Measurements from ENCODE around the gene METRNL.
"Not testable (repeated sequence)": the region's sequence is repeated elsewhere in the genome, so short reads cannot be mapped to it uniquely, and the experiment has no call there.

Gene METRNL

GRCh38 chr17:83125515-83126274 lies 46.3 kb downstream of the METRNL start:
- no peak for DNase-seq

- DNase-seq: no peak
Measured at GRCh38 chr17:83126275-83126811, 46.9 kb downstream of the METRNL start.

- DNase-seq: no peak
Measured at GRCh38 chr17:83127431-83128160, 48.2 kb downstream of the METRNL start.

- DNase-seq: no peak
Measured at GRCh38 chr17:83128306-83129240, 49.2 kb downstream of the METRNL start.

- DNase-seq: no peak
Measured at GRCh38 chr17:83129676-83130075, 50.3 kb downstream of the METRNL start.

GRCh38 chr17:83131401-83132011 lies 52.1 kb downstream of the METRNL start:
- DNase-seq: no peak

- DNase-seq: no peak
Measured at GRCh38 chr17:83132251-83133081, 53.1 kb downstream of the METRNL start.

GRCh38 chr17:83133302-83134121 lies 54.1 kb downstream of the METRNL start:
- no peak for DNase-seq

- DNase-seq: not testable (repeated sequence)
Measured at GRCh38 chr17:83134456-83134855, 55.0 kb downstream of the METRNL start.

GRCh38 chr17:83135692-83136091 lies 56.3 kb downstream of the METRNL start:
- DNase-seq: no peak

GRCh38 chr17:83136156-83136555 lies 56.7 kb downstream of the METRNL start:
- no peak for DNase-seq

- no peak for DNase-seq
Measured at GRCh38 chr17:83136931-83137330, 57.5 kb downstream of the METRNL start.

GRCh38 chr17:83137523-83137922 lies 58.1 kb downstream of the METRNL start:
- DNase-seq: no peak

- no peak for DNase-seq
Measured at GRCh38 chr17:83138820-83139219, 59.4 kb downstream of the METRNL start.

GRCh38 chr17:83139541-83140248 lies 60.3 kb downstream of the METRNL start:
- not testable (repeated sequence) for DNase-seq

- DNase-seq: not testable (repeated sequence)
Measured at GRCh38 chr17:83140249-83140566, 60.8 kb downstream of the METRNL start.

GRCh38 chr17:83142619-83143018 lies 63.2 kb downstream of the METRNL start:
- DNase-seq: no peak

- DNase-seq: no peak
Measured at GRCh38 chr17:83143817-83144231, 64.4 kb downstream of the METRNL start.
